Neural progenitor cell (in vitro differentiated cells): ENCODE measurements around the gene SAMD8.

Experiments used
- CTCF ChIP-seq: fragments of 200-600 bp; sonication (generic); IDR thresholded peaks from 2 replicates; pipeline ENCODE4 v1.5.1; 2017; ENCODE audit warnings: antibody characterized with exemption, mild to moderate bottlenecking
- EZH2 ChIP-seq: fragments of 200-600 bp; sonication (generic); IDR thresholded peaks from 2 replicates; pipeline ENCODE4 v1.6.1; 2017; ENCODE audit warnings: antibody characterized with exemption, mild to moderate bottlenecking, moderate library complexity

- TF ChIP-seq CTCF = no peak
- no peak for TF ChIP-seq EZH2
These were observed 10.6 kb upstream of the SAMD8 start for GRCh38 chr10:75100764-75101291.
